Keratinocyte (primary cell): ENCODE data around the gene FMO4.

Experiments used
- EZH2 ChIP-seq: IDR thresholded peaks from one replicate; pipeline ENCODE4 v1.6.1; 2012; ENCODE audit warnings: inconsistent platforms, mild to moderate bottlenecking, low read length, moderate library complexity
- TF ChIP-seq, protein P1 (sequence below), 3 experiments: IDR thresholded peaks in 1 of 3; conservative IDR thresholded peaks in 1 of 3; optimal IDR thresholded peaks in 1 of 3; 2 replicates in 2 of 3; 3 replicates in 1 of 3; pipeline versions ENCODE3 to v1.5.1; 2011; ENCODE audit warnings: low read length in 3 of 3, mild to moderate bottlenecking in 3 of 3, moderate library complexity in 2 of 3, control low read depth in 1 of 3, inconsistent platforms in 1 of 3; ENCODE audit not compliant: insufficient read depth in 2 of 3; ENCODE audit errors: extremely low read depth in 1 of 3

- TF ChIP-seq, protein P1, sequence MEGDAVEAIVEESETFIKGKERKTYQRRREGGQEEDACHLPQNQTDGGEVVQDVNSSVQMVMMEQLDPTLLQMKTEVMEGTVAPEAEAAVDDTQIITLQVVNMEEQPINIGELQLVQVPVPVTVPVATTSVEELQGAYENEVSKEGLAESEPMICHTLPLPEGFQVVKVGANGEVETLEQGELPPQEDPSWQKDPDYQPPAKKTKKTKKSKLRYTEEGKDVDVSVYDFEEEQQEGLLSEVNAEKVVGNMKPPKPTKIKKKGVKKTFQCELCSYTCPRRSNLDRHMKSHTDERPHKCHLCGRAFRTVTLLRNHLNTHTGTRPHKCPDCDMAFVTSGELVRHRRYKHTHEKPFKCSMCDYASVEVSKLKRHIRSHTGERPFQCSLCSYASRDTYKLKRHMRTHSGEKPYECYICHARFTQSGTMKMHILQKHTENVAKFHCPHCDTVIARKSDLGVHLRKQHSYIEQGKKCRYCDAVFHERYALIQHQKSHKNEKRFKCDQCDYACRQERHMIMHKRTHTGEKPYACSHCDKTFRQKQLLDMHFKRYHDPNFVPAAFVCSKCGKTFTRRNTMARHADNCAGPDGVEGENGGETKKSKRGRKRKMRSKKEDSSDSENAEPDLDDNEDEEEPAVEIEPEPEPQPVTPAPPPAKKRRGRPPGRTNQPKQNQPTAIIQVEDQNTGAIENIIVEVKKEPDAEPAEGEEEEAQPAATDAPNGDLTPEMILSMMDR (optimal IDR thresholded peaks at IDR 0.05 in 1 of 3, IDR thresholded peaks at IDR 0.05 in 1 of 3, conservative IDR thresholded peaks at IDR 0.05 in 1 of 3; ENCODE audit: extremely low read depth in 1 of 3, insufficient read depth in 2 of 3, low read length in 3 of 3), result no peak
- no peak for TF ChIP-seq EZH2
These were observed 75.2 kb downstream of the FMO4 start for GRCh38 chr1:171389171-171389570.
